Suppressor macrophage treated with lipopolysaccharide for 4 hours (primary cell): ENCODE data around the gene RELL1.
"Not testable (repeated sequence)": the region's sequence is repeated elsewhere in the genome, so short reads cannot be mapped to it uniquely, and the experiment has no call there.

Experiments
- DNase-seq: peaks from one replicate; pipeline ENCODE4 v3.0.0-alpha.2; 2020

Gene RELL1

GRCh38 chr4:37690976-37691375, 4.8 kb upstream of the RELL1 start:
- DNase-seq: no peak

GRCh38 chr4:37689353-37690095, 3.3 kb upstream of the RELL1 start:
- DNase-seq: no peak

- no peak for DNase-seq
Observed at GRCh38 chr4:37687681-37688080, 1.5 kb upstream of the RELL1 start.

GRCh38 chr4:37687194-37687562, 1.0 kb upstream of the RELL1 start:
- DNase-seq: no peak

GRCh38 chr4:37685823-37686372, 278 bp downstream of the RELL1 start:
- no peak for DNase-seq

- DNase-seq: no peak
Observed at GRCh38 chr4:37685161-37685822, 884 bp downstream of the RELL1 start.

GRCh38 chr4:37684154-37684553, 2.0 kb downstream of the RELL1 start:
- DNase-seq: no peak

- DNase-seq: peak; percentile 50
Observed at GRCh38 chr4:37682701-37683401, 3.3 kb downstream of the RELL1 start.

GRCh38 chr4:37680089-37680488, 6.1 kb downstream of the RELL1 start:
- no peak for DNase-seq

- DNase-seq: no peak
Observed at GRCh38 chr4:37679301-37679700, 6.9 kb downstream of the RELL1 start.

GRCh38 chr4:37678624-37679023, 7.6 kb downstream of the RELL1 start:
- DNase-seq: no peak

- DNase-seq: no peak
Observed at GRCh38 chr4:37675587-37676290, 10.4 kb downstream of the RELL1 start.

GRCh38 chr4:37674439-37674838, 11.7 kb downstream of the RELL1 start:
- DNase-seq: no peak

GRCh38 chr4:37673538-37674192, 12.5 kb downstream of the RELL1 start:
- DNase-seq: no peak

GRCh38 chr4:37671072-37671471, 15.1 kb downstream of the RELL1 start:
- DNase-seq: no peak

- no peak for DNase-seq
Observed at GRCh38 chr4:37670249-37670648, 15.9 kb downstream of the RELL1 start.

- not testable (repeated sequence) for DNase-seq
Observed at GRCh38 chr4:37669124-37669523, 17.1 kb downstream of the RELL1 start.

- no peak for DNase-seq
Observed at GRCh38 chr4:37667197-37668100, 18.7 kb downstream of the RELL1 start.

GRCh38 chr4:37666625-37667071, 19.5 kb downstream of the RELL1 start:
- peak; percentile 89 for DNase-seq

GRCh38 chr4:37665333-37666320, 20.5 kb downstream of the RELL1 start:
- DNase-seq: no peak
